ENCODE results near the gene TOP3B.
"Not testable (repeated sequence)": the region's sequence is repeated elsewhere in the genome, so short reads cannot be mapped to it uniquely, and the experiment has no call there.

TOP3B gene

GRCh38 chr22:21942407-21943343 lies 39.9 kb downstream of the TOP3B start:
- no peak for DNase-seq

GRCh38 chr22:21941921-21942320 lies 40.7 kb downstream of the TOP3B start:
- no peak for DNase-seq

DNA sequence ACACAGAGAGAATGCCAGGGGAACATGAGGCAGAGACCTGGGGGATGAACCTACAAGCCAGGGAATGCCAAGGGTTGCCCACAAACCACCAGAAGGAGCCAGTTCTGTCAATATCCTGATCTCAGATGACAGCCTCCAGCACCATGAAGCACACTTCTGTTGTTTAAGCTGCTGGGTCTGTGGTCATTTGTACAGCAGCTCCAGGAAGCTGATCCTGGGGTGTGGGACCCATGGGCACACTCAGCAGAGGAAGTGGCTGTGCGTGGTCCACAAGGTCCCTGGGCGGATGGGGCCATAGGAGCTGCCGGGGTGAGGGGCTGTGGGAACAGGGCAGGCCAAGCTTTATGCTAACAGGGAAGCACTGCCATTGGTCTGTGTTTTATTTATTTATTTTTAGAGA lies 42.1 kb downstream of the TOP3B start:
- DNase-seq, result no peak

GRCh38 chr22:21939935-21940334 lies 42.7 kb downstream of the TOP3B start:
- not testable (repeated sequence) for DNase-seq

DNA sequence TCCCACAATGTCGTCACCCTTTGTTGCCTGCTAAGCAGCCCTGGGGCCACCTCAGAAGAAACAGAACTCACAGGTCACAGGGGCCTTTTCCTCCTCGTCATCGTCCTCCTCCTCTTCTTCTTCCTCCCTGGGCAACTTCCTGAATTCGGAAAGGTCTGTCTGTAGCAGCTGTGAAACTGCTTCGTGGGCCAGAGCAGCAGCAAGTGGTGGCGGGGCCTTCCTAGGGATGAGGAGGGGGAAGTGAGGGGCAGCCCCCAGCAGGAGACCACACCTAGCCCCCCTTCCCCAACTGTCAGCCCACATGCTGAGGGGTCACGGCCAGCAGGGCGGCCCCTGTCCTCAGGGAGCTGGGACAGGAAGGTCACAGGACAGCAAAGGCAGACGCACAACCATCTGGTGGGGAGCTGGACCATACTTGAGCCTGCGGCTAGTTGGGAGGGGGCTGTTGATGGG lies 43.1 kb downstream of the TOP3B start:
- no peak for DNase-seq

DNA sequence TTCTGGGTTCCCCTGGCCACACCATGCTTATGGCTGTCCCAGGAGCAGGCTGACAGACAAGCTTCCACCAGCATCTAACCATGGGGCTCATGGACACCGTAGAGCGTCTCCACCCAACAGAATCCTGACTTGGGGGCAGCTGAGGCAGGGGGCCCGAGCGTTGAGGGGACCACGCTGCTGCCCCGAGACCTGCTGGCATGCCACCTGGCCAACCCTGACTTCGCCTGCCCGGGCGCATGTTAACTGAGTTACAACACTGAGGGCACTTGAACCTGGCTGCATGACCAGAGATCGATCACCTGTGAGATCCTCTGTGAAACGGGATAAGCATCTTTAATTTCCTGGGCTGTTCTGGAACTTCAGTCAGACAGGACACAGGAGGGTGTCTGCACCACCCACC lies 43.7 kb downstream of the TOP3B start:
- DNase-seq, result no peak

DNA sequence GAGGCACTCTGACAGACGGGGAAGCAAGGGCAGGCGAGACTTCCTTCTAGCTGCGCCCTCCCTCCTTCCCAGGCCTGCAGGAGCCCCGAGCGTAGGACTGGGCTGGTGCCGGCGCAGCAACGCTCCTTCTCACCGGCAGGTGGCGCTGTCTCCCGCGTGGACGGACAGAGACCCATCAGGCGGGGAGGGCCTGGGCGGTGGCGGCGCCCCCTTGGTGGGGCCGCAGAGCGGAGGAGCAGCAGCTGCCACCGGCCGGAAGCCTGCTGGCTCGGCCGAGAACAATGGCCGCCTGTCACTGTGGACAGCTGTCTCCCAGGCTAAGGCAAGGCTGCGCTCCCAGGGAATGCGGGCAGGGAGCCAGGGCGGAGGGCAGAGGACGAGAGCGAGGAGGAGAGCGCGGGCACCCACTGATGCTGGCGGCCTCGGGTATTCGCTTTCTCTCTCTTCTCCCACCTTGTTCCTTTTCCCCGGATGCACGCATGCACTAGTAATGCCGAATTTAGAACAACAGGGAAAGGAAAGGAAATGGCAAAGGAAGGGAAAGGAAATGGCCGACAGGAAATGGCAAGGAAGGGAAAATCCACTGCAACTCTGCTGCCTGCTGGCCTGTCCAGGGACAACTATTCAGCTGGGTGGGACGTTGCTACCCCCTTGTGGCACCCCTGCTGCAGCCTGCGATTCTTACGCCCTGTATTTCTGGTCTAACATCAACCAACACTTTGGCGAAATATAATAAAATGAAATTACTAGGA lies 44.3 kb downstream of the TOP3B start:
- DNase-seq, result peak; percentile 76

DNA sequence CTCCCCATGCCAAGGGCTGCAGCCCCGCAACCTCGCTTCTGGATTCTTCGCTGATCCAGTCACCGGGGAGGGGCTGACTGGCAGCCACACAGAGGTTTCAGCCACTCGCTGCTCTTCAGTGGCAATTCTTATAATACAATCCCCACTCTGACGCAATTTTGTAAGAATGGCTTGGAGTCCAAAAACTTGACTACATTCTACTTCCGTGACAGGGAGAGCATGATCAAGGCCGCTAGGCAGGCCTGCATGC lies 44.8 kb downstream of the TOP3B start:
- no peak for DNase-seq

- DNase-seq, result no peak
Measured at GRCh38 chr22:21937041-21937820, 45.4 kb downstream of the TOP3B start.

DNA sequence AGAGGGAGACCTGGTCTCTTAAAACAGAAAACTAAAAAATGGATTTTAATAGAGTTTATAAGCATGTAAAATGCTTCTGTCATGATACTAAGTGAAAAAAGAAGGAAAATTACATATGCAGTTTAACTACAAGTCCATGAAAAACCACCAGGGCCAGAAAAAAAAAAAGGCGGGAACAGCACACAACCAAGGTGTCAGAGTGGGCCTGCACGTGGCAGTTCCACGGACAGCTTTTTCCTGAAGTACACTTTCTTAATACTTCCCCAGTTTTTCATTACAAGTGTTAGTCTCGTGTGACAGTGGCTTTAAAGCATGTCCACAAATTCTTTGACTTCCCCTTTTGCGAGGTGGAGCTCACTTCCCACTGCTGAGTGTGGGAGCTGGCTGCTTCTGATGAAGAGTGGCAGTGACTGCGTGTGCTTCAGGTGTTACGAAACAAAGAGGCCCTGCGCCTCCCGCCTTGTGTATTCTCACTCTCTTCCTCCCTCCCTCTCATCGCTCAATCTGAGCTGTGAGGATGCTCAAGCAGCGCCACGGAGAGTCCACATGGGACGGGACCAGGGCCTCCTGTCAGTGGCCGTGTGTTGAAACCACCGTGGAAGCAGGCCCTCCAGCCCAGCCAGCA lies 46.3 kb downstream of the TOP3B start:
- no peak for DNase-seq

GRCh38 chr22:21933910-21934309 lies 48.7 kb downstream of the TOP3B start:
- no peak for DNase-seq

DNA sequence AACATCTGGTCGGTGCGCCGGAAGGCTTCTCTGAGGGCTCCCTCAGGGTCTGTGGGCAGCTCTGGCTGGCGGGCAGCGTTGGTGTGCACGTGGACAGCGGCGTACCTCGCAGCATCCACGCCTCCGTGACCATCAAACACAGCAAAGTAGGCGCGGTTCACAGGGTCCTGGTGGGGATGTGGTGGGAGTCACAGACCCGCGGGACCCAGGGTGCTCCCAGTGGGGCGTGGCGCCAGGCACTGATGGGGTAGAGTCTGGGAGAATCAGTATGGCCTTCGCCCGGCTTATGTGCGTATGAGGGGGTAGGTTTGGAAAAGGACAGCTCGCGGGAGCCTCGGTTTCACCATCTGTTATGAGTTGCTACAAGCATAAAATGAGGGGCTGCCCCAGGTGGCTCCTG lies 49.2 kb downstream of the TOP3B start:
- no peak for DNase-seq

- no peak for DNase-seq
Measured at GRCh38 chr22:21932347-21932746, 50.2 kb downstream of the TOP3B start.

DNA sequence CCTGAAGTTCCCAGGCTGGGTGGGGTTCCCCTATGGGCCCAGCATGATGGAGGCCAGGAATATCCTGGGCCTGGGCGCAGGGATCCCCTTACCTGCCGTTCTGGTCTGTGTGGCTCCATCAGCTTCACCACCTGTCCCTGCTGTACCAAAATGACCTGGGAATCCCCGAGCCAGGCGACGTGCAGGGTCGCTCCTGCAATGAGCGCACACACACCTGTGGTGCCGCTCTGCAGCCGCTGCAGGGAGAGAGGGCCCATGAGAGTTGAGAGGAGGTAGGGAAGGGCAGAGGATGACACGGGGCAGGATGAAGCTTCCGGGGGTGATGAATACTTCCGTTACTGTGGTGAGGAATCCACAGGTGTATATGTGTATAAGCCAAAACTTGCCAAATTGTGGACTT lies 51.5 kb downstream of the TOP3B start:
- no peak for DNase-seq

DNA sequence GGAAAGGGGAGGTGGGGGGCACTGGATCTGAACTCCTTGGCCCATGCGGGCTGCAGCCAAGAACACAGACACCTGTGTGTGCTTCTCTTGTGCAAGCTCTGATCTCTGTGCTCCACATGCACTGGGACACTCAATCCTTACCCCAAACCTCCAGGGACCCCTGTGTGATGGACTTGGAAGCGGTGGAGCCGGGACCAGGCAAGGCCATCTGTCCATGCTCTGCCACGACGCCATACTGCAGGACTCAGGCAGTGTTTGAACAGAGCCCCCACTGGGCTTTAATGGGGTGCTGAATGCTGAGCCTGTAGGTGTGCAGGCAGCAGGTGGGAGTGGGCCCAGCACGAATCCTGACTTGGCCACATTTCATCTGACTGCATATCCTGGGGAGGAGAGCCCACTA lies 53.3 kb downstream of the TOP3B start:
- DNase-seq, result no peak

- DNase-seq, result no peak
Measured at GRCh38 chr22:21928048-21928447, 54.5 kb downstream of the TOP3B start.

GRCh38 chr22:21927174-21927823 lies 55.3 kb downstream of the TOP3B start:
- no peak for DNase-seq

- peak; percentile 30 for DNase-seq
Measured at GRCh38 chr22:21926728-21927127, 55.9 kb downstream of the TOP3B start.

DNA sequence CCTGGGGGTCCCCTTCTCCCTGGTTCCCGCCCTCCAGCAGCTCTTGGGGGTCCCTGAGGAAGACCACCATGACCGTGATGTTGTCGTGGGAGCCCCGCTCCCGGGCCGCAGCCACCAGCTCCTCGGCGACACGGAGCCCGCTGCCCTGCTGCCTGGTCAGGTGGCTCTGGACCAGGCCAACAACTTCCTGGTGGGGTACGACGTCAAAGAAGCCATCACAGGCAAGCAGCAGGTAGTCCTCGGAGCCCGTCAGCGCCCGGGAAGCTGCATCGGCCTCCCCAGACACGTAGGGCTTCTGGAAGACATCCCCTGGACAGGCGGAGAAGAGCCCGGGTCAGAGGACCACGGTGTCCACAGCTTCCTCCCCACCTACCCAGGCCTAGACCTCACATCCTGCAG lies 59.4 kb downstream of the TOP3B start:
- DNase-seq, result no peak

- no peak for DNase-seq
Measured at GRCh38 chr22:21922370-21923162, 60.0 kb downstream of the TOP3B start.

GRCh38 chr22:21921729-21922128 lies 60.9 kb downstream of the TOP3B start:
- no peak for DNase-seq
